Gastrocnemius medialis (tissue), 4 donors: ENCODE data around the gene MSANTD2. TPM values are rescaled to one million over a fixed set of nuclear protein-coding genes. Genes with fewer than 3 reads are reported as not detected.

Experiments used
- ATAC-seq, 2 donors: fragments of 150-250 bp; one replicate each; pipeline ENCODE4 v1.9.1; 2016
- DNase-seq, 2 donors: peaks; one replicate each; pipeline ENCODE4 v3.0.0-alpha.2; 2019
- H3K27ac ChIP-seq, 4 donors: fragments of 200-600 bp; sonication (generic); 1 replicate in 1 of 4; 2 replicates in 3 of 4; pipeline ENCODE4 v1.5.1; 2016 to 2018; ENCODE audit warnings: mild to moderate bottlenecking in 2 of 4, moderate library complexity in 1 of 4
- H3K27me3 ChIP-seq, 3 donors: fragments of 200-600 bp; sonication (generic) in 2 of 3; 1 replicate in 1 of 3; 2 replicates in 2 of 3; pipeline versions ENCODE4 v1.5.1 to v1.6.0; 2016 to 2019; ENCODE audit warnings: mild to moderate bottlenecking in 1 of 3, moderate library complexity in 1 of 3
- H3K36me3 ChIP-seq, 2 donors: fragments of 200-600 bp; sonication (generic) in 1 of 2; one replicate each; pipeline ENCODE4 v1.5.1; 2017 to 2018
- H3K4me1 ChIP-seq, 2 donors: fragments of 200-600 bp; sonication (generic) in 1 of 2; one replicate each; pipeline ENCODE4 v1.5.1; 2016 to 2017; ENCODE audit warnings: mild to moderate bottlenecking in 2 of 2
- H3K4me3 ChIP-seq, 4 donors: fragments of 200-600 bp; sonication (generic) in 3 of 4; 1 replicate in 1 of 4; 2 replicates in 3 of 4; pipeline ENCODE4 v1.5.1; 2016 to 2019; ENCODE audit warnings: mild to moderate bottlenecking in 2 of 4
- H3K9me3 ChIP-seq, 3 donors: fragments of 200-600 bp; sonication (generic) in 2 of 3; 1 replicate in 1 of 3; 2 replicates in 2 of 3; pipeline ENCODE4 v1.5.1; 2016 to 2019
- CTCF ChIP-seq, 5 experiments: fragments of 450-650 bp in 3 of 5; fragments of 200-600 bp in 2 of 5; sonication (generic) in 2 of 5; IDR thresholded peaks in 4 of 5; conservative IDR thresholded peaks in 1 of 5; 1 replicate in 4 of 5; 2 replicates in 1 of 5; pipeline ENCODE4 v1.5.1; 2016 to 2019; ENCODE audit warnings: antibody characterized with exemption in 5 of 5, mild to moderate bottlenecking in 3 of 5, moderate library complexity in 3 of 5
- POLR2A ChIP-seq, 2 donors: fragments of 450-650 bp; IDR thresholded peaks; one replicate each; pipeline ENCODE4 v1.6.1; 2017; ENCODE audit warnings: antibody characterized with exemption in 2 of 2, mild to moderate bottlenecking in 2 of 2, moderate library complexity in 2 of 2
- in situ Hi-C, 4 donors: fragments of 200-750 bp; cut with MboI; loops; one replicate each; pipeline versions ENCODE4 v1.15.0 to v1.8.0; 2017; ENCODE audit warnings: low sequenced_read_pairs in 4 of 4
- intact Hi-C: fragments of 100-400 bp; cut with DNase I; formaldehyde crosslinking; loops from one replicate; pipeline ENCODE4 v1.15.1; 2023; ENCODE audit warnings: low total_unique reads
- total RNA-seq, 4 donors: library from RNA; depleted of rRNA; stranded (reverse); fragments of >200 nt; gene quantifications; one replicate each; pipeline versions ENCODE4 v1.1.0 to v1.2.3, GENCODE V29; 2016

The MSANTD2 gene
- total RNA-seq, 4 donors from 2014 or later: 3.3 to 5.1 (median 3.8) TPM

GRCh38 chr11:124751741-124752470, 48.3 kb downstream of the MSANTD2 start, which contains the start of gene VSIG2:
TSS of gene VSIG2 (minus strand) at chr11:124752255. CDS start at chr11:124752137, 118 bp downstream.
- Histone ChIP-seq H3K4me3 (no peak within 1 kb of the TSS), H3K4me1 (no peaks in the 10 kb centered on the region)

GRCh38 chr11:124751391-124751740, 48.8 kb downstream of the MSANTD2 start:
- in situ Hi-C loops: no loop called here
- no peak overlapping the region for H3K27ac ChIP-seq
- intact Hi-C loops: no loop called here
- ATAC-seq (no peak), DNase-seq (no peak)
- peaks cover 0 to 4% of the 10 kb centered on the region in 2 donors for H3K4me1 ChIP-seq
- peaks cover 23 to 48% (median 37%) of the 10 kb centered on the region in 3 donors for H3K27me3 ChIP-seq
- H3K4me3 ChIP-seq: no peak overlapping the region
- TF ChIP-seq CTCF (IDR thresholded peaks at IDR 0.05 in 4 of 5, conservative IDR thresholded peaks at IDR 0.05 in 1 of 5): no peak
- TF ChIP-seq POLR2A (IDR thresholded peaks at IDR 0.05): no peak
- no peaks in the 10 kb centered on the region for H3K9me3 ChIP-seq
- H3K36me3 ChIP-seq: peaks cover 0 to 3% of the 10 kb centered on the region in 2 donors

More at GRCh38 chr11:124751741-124752470, 48.3 kb downstream of the MSANTD2 start, which contains the start of gene VSIG2:
- Histone ChIP-seq H3K9me3 (no peaks in the 10 kb centered on the region), H3K27me3 (peaks cover 21 to 50% (median 37%) of the 10 kb centered on the region in 3 donors), H3K27ac (no peak within 1 kb of the TSS), H3K36me3 (peaks cover 0 to 3% of the 10 kb centered on the region in 2 donors)
- ATAC-seq (no peak), DNase-seq (no peak)
- in situ Hi-C loops (no loop called here), intact Hi-C loops (no loop called here)
- TF ChIP-seq POLR2A (IDR thresholded peaks at IDR 0.05) (no peak), CTCF (IDR thresholded peaks at IDR 0.05 in 4 of 5, conservative IDR thresholded peaks at IDR 0.05 in 1 of 5) (no peak)

- ATAC-seq (no peak), DNase-seq (no peak)
- H3K4me1 ChIP-seq: peaks cover 0 to 12% of the 10 kb centered on the region in 2 donors
- TF ChIP-seq POLR2A (IDR thresholded peaks at IDR 0.05) (no peak), CTCF (IDR thresholded peaks at IDR 0.05 in 4 of 5, conservative IDR thresholded peaks at IDR 0.05 in 1 of 5) (no peak)
- H3K27me3 ChIP-seq: peaks cover 32 to 59% (median 52%) of the 10 kb centered on the region in 3 donors
- intact Hi-C loops: loop anchor here (5.0 kb wide), 1 partner anchor 78 kb away; the partner anchor contains the start of genes SIAE and SPA17
- H3K4me3 ChIP-seq: no peak overlapping the region
- in situ Hi-C loops: no loop called here
- no peak overlapping the region for H3K27ac ChIP-seq
- no peaks in the 10 kb centered on the region for H3K9me3 ChIP-seq
- H3K36me3 ChIP-seq: peaks cover 0 to 3% of the 10 kb centered on the region in 2 donors
Observed at GRCh38 chr11:124749912-124750311, 50.3 kb downstream of the MSANTD2 start.

GRCh38 chr11:124748481-124749343, 51.5 kb downstream of the MSANTD2 start:
- ATAC-seq (no peak), DNase-seq (no peak)
- in situ Hi-C loops (no loop called here), intact Hi-C loops (loop anchor here (5.0 kb wide), 1 partner anchor 76 kb away; the partner anchor contains the start of genes SIAE and SPA17)
- Histone ChIP-seq H3K27me3 (peaks cover 37 to 70% (median 60%) of the 10 kb centered on the region in 3 donors), H3K27ac (peak overlapping the region in 3 of 4 donors; percentile 40 to 62 (median 61)), H3K36me3 (peaks cover 0 to 3% of the 10 kb centered on the region in 2 donors), H3K4me3 (no peak overlapping the region), H3K9me3 (no peaks in the 10 kb centered on the region), H3K4me1 (peaks cover 0 to 12% of the 10 kb centered on the region in 2 donors)
- TF ChIP-seq POLR2A (IDR thresholded peaks at IDR 0.05) (no peak), CTCF (IDR thresholded peaks at IDR 0.05 in 4 of 5, conservative IDR thresholded peaks at IDR 0.05 in 1 of 5) (no peak)
